GM19463 (cell line): Measurements from ENCODE around the gene MRPL47.

Experiments
- ATAC-seq: cut with Tn5 transposase; IDR thresholded peaks from one replicate; pipeline ENCODE4 v1.9.1; 2021; ENCODE audit warnings: mild to moderate bottlenecking, moderate library complexity; ENCODE audit not compliant: unreplicated experiment

MRPL47 gene

GRCh38 chr3:179591313-179591712 is 13.1 kb downstream of the MRPL47 start:
- ATAC-seq: no peak

GRCh38 chr3:179590669-179591068 is 13.8 kb downstream of the MRPL47 start:
- ATAC-seq: no peak

GRCh38 chr3:179589143-179589542 is 15.3 kb downstream of the MRPL47 start:
- ATAC-seq: peak; percentile 77

- no peak for ATAC-seq
Measured at GRCh38 chr3:179580992-179581391, 23.4 kb downstream of the MRPL47 start.

GRCh38 chr3:179565496-179565895 is 38.9 kb downstream of the MRPL47 start:
- ATAC-seq: no peak

DNA sequence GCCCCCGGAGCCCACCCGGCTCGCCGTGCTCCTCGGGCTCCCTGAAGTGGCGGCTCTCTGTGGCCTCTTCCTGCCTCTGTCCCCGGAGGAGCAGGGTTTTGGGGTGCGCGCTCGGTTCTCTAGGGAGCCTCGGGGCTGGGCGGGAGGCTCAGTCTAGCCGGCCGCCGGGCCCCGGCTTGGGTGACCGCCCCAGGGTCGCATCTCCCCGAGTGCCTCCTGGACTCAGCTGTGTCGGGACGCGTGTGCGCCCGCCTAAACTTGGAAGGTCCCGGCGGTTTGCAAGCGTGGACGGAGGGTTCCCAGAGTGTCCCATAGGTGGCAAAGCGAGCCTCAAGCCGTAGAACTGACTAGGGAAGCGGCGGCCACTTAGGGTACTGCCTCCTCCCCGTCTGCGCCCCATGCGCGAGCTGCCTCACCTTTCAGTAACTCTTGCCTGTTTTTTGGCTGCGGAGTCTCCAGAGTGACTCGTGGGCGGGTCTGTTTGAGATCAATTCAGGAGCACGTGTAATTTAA is 41.1 kb downstream of the MRPL47 start:
- ATAC-seq: peak; percentile 40

- ATAC-seq: peak; percentile 92
Measured at GRCh38 chr3:179562591-179563270, 41.7 kb downstream of the MRPL47 start, which contains the start of gene ACTL6A. ACTL6A (plus strand) TSS chr3:179562926; CDS start chr3:179563093, 167 bp downstream.

DNA sequence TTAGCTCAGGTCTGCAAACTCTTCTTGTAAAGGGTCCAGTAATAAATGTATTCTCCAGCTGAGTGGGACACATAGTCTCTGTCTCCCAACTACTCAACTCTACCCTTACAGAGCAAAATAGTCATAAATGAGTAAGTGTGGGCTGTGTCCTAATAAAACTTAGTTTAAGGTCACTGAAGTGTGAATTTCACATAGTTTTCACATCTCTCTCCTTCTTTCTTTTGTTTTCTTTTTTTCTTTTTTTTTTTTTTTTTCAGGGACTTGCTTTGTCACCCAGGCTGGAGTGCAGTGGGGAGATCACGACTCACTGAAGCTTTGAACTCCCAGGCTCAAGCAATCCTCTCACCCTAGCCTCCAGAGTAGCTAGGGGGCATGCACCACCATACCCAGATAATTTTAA is 43.6 kb downstream of the MRPL47 start:
- no peak for ATAC-seq

DNA sequence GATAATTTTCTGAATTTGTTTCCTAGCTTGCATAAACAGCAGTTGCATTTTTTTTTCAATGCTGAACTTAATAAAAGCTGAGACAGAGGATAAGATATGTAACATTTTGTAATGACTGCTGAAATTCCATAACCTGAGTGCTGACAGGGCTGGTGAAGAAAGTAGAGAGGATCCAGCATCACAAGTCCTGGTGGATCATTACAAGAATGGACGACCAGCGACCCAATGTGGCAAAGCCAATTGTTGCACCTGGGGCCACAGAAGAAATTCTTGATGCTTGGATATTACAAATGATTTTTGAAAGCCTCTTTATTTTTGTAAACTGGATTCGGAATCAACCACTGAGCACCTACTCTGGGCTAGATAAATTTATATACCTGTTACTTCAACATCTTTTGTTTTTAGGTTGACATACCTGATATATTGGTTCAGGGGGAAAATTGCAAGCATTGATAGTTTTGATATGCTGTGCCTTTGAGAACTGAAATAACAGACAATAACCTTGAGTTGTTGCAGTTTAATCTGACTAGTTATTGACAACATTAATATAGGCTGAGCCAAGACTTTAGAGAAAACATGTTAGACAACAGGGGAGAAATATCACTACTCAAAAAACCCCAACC is 45.6 kb downstream of the MRPL47 start:
- ATAC-seq: no peak

DNA sequence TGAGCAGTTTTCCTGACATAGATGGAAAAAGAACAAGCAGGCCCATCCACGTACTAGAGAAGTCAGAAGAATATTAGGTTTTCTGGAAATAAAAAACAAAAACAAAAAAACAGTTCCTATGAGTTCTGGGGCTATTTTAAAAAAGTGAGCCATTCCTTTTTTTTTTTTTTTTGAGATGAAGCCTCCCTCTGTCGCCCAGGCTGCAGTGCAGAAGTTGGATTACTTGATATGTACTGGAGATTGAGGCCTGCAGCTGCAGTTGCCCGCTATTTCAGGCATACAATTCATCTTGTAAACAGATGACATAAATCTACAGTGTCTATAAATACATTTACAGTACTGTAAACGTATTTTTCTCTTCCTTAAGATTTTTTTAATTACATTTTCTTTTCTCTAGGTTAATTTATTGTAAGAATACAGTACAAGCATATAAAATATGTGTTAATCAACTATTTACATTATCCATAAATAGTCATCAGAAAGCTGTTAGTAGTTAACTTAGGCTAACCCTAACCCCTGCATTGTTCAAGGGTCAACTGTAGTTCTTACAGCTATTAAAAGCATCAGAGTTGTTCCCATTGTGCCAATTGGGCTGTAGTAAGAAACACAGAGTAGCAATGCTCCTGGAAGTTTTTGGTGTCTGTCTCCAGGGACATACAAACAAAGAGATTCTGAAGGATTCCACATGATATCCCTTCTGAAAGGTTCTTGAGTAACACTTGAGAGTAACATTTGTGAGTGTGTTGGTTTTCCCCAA is 52.9 kb downstream of the MRPL47 start:
- ATAC-seq: no peak

- no peak for ATAC-seq
Measured at GRCh38 chr3:179546814-179547241, 57.6 kb downstream of the MRPL47 start.

DNA sequence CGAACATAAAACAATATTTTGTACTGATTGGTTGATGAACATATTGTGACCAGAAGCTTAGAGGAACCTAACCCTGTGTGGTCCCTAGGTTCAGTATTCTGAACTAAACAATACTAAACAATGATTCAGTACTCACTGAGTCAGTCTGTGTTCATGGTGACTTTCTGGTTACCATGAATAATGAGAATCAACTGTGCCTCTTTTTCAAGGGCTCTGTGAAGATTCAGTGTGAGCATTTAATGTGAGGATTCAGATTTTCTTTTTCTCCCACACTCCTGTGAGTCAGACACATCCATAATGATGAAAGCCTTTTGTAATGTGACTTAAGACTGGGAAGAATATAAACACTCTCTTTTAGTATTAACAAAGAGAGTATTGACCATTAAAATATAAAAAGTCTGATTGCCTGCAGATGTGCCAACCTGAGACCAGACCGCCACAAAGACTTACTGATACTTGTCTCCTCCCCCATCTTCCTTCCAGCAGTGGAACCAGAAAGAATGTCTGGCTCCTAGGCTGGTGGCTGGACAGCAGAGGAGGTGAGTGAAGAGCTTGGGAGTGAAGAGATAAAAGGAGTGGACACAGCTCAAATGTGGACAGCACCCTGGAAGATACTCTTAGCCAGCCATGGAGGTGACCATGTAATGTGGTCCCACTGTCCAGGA is 59.3 kb downstream of the MRPL47 start:
- ATAC-seq: no peak

GRCh38 chr3:179542375-179542774 is 62.1 kb downstream of the MRPL47 start:
- no peak for ATAC-seq

DNA sequence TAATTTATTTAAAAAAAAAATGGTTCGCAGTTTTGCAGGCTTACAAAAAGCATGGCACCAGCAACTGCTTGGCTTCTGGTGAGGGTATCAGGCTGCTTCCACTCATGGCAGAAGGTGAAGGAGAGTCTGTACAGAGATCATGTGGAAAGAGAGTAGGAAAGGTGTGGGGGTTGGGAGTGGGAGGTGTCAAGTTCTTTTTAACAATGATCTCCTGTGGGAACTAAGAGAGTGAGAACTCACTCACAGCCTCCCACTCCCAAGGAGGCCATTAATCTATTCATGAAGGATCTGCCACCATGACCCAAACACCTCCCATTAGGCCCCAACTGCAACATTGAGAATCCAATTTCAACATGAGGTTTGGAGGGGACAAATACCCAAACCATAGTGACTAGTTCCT is 62.8 kb downstream of the MRPL47 start:
- ATAC-seq: no peak

DNA sequence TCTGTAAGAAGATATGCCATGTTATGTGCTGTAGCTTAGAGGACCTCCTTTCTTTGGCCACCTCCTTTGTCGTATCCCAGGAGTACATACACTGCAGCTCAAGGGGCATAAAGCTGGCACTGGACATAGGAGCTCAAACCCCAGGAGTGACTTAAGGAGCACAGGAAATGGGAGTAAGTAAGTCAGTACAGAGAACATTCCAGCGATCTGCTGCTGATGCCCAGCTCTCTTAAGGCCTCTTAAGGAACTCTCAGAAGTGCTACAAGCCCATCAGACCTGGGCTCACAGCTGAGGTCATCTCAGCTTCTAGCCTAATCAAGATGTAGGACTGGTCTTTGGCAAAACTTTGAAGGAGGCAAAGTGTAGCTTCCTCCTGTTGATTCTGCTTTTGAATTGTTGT is 63.3 kb downstream of the MRPL47 start:
- ATAC-seq: no peak
